Upper lobe of left lung (tissue), 4 donors: ENCODE data around the gene SRSF8.

Source experiments
- EP300 ChIP-seq, 4 donors: sonication (generic); formaldehyde crosslinking; IDR thresholded peaks; one replicate each; pipeline ENCODE4 v1.5.1; 2017; ENCODE audit warnings: antibody characterized with exemption in 4 of 4, control low read depth in 2 of 4
- POLR2A ChIP-seq, 4 donors: fragments of 450-650 bp; IDR thresholded peaks; one replicate each; pipeline ENCODE4 v1.5.1; 2016 to 2017; ENCODE audit warnings: antibody characterized with exemption in 4 of 4, mild to moderate bottlenecking in 2 of 4
- POLR2AphosphoS5 ChIP-seq, 2 donors: sonication (generic); formaldehyde crosslinking; IDR thresholded peaks; one replicate each; pipeline ENCODE4 v1.5.1; 2017; ENCODE audit warnings: antibody characterized with exemption in 2 of 2
- TF ChIP-seq, protein P1 (sequence below), 6 experiments: fragments of 450-650 bp in 4 of 6; fragments of 200-600 bp in 2 of 6; sonication (generic) in 2 of 6; IDR thresholded peaks; one replicate each; pipeline ENCODE4 v1.5.1; 2016 to 2019; ENCODE audit warnings: antibody characterized with exemption in 6 of 6

- TF ChIP-seq EP300 (IDR thresholded peaks at IDR 0.05) (no peak), POLR2AphosphoS5 (IDR thresholded peaks at IDR 0.05) (no peak), POLR2A (IDR thresholded peaks at IDR 0.05) (no peak)
- TF ChIP-seq, protein P1, sequence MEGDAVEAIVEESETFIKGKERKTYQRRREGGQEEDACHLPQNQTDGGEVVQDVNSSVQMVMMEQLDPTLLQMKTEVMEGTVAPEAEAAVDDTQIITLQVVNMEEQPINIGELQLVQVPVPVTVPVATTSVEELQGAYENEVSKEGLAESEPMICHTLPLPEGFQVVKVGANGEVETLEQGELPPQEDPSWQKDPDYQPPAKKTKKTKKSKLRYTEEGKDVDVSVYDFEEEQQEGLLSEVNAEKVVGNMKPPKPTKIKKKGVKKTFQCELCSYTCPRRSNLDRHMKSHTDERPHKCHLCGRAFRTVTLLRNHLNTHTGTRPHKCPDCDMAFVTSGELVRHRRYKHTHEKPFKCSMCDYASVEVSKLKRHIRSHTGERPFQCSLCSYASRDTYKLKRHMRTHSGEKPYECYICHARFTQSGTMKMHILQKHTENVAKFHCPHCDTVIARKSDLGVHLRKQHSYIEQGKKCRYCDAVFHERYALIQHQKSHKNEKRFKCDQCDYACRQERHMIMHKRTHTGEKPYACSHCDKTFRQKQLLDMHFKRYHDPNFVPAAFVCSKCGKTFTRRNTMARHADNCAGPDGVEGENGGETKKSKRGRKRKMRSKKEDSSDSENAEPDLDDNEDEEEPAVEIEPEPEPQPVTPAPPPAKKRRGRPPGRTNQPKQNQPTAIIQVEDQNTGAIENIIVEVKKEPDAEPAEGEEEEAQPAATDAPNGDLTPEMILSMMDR (IDR thresholded peaks at IDR 0.05) = no peak
These were observed 48.9 kb downstream of the SRSF8 start for GRCh38 chr11:95115597-95115996.
